GM21360 (cell line): ENCODE data around the gene ARHGAP11A.

Source experiments
- ATAC-seq: cut with Tn5 transposase; IDR thresholded peaks from one replicate; pipeline ENCODE4 v1.9.1; 2021; ENCODE audit warnings: mild to moderate bottlenecking, moderate library complexity; ENCODE audit not compliant: unreplicated experiment

The ARHGAP11A gene

GRCh38 chr15:32685576-32685975 lies 70.3 kb downstream of the ARHGAP11A start:
- no peak for ATAC-seq

DNA sequence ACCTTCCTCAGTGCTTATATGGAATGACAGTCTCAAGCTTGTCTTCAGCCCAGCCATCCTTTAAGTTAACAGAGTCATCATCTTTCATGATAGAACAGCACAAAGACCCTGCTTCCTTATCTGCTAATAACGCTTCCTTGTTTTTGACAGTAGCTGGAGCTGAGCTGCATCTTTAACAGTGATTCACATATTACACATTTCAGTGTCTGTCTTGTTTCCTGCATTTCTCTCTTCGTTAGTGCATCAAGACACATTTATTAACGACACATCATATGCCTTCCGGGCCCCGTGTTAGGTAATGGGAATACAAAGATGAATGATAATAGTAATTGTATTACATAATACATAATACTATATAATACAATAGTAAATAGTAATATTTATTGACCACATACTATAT lies 72.3 kb downstream of the ARHGAP11A start:
- no peak for ATAC-seq

DNA sequence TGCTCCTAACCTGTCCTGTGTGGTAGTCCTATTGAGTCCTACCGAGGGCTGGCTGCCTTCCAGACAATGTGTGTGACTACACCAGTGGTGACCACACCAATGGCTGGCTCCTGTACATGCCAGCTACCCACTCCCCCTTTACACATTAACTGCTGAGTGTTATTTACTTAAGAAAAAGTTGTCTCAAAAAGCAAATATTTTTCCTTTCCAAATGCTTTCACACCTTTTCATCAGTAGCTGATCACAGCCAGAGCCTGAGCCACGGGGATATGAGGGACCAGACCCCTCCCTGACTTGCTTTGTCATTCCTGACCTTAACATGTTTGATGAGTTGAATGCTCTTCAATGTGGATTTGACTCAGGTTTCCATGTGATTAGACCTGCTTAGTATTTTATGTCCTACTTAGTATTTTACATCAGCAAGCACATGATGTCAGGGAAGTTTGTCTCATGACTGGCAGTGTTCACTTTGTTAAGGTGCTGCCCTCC lies 72.9 kb downstream of the ARHGAP11A start:
- no peak for ATAC-seq
